HepG2 (cell line): Measurements from ENCODE around the gene VKORC1. TPM values are rescaled to one million over a fixed set of nuclear protein-coding genes. Genes with fewer than 3 reads are reported as not detected.

Experiments used
- ATAC-seq: fragments of 200-7000 bp; cut with Tn5 transposase; 3 replicates; pipeline ENCODE4 v1.9.1; 2020; ENCODE audit warnings: mild to moderate bottlenecking, moderate library complexity
- BruUV-seq: library from RNA; stranded (reverse); fragments of 400-500 nt; replicated peaks from 2 replicates; lab custom pipeline; 2021; lab: Mats Ljungman, UMichigan
- CTCF ChIA-PET: fragments of 300-600 bp; formaldehyde crosslinking; extraction: SDS; loops from one replicate; lab custom pipeline; 2021; ENCODE audit warnings: low total read pairs, inconsistent platforms, low intra/inter-chr PET ratio; lab: Yijun Ruan, JAX
- POLR2A ChIA-PET: fragments of 350-600 bp; sonication (Branson Sonifier 250); formaldehyde crosslinking; loops from one replicate; lab custom pipeline; 2020; ENCODE audit warnings: antibody characterized with exemption, inconsistent platforms; lab: Yijun Ruan, JAX
- DNase-seq: peaks from one replicate; pipeline ENCODE4 v3.0.0-alpha.2; 2015; ENCODE audit warnings: low spot score
- FAIRE-seq: peaks from 3 replicates; lab custom pipeline; 2011; peaks lifted over from hg19 to GRCh38; lab: Jason Lieb, UNC
- H2AFZ ChIP-seq: one replicate; pipeline ENCODE4 v1.6.1; 2011; ENCODE audit warnings: low read length, inconsistent platforms
- H3K27ac ChIP-seq: fragments of 300-600 bp; 3 replicates; pipeline ENCODE4 v1.8.0; 2011; ENCODE audit warnings: mixed run types, mild to moderate bottlenecking, mixed read lengths, low read length, inconsistent platforms; ENCODE audit not compliant: insufficient read depth; ENCODE audit errors: extremely low read length
- H3K27me3 ChIP-seq, 2 experiments: fragments of 200-600 bp in 1 of 2; 2 replicates in 1 of 2; 3 replicates in 1 of 2; pipeline versions ENCODE4 v1.6.0 to v1.8.0; 2011; ENCODE audit warnings: low read length in 2 of 2, mild to moderate bottlenecking in 2 of 2, moderate library complexity in 2 of 2, inconsistent platforms in 1 of 2; ENCODE audit not compliant: insufficient read depth in 2 of 2, control insufficient read depth in 1 of 2
- H3K36me3 ChIP-seq, 2 experiments: fragments of 200-600 bp in 1 of 2; replicated peaks in 1 of 2; 2 replicates in 1 of 2; 3 replicates in 1 of 2; pipeline versions ENCODE4 v1.5.1 to v1.8.0; 2011; ENCODE audit warnings: low read length in 2 of 2, inconsistent platforms in 1 of 2; ENCODE audit not compliant: insufficient read depth in 2 of 2, control insufficient read depth in 1 of 2
- H3K4me1 ChIP-seq: 2 replicates; pipeline ENCODE4 v1.5.1; 2012; ENCODE audit warnings: low read length, inconsistent platforms; ENCODE audit not compliant: insufficient read depth
- H3K4me2 ChIP-seq: 2 replicates; pipeline ENCODE4 v1.6.0; 2011; ENCODE audit warnings: low read depth, low read length, inconsistent platforms
- H3K4me3 ChIP-seq, 3 experiments: fragments of 200-600 bp in 1 of 3; sonication (generic), shearing (Covaris generic) in 1 of 3; replicated peaks in 1 of 3; 2 replicates each; pipeline ENCODE4 v1.5.1; 2011 to 2016; ENCODE audit warnings: low read length in 3 of 3, inconsistent platforms in 2 of 3, low read depth in 2 of 3, mild to moderate bottlenecking in 2 of 3, control low read depth in 1 of 3, mixed read lengths in 1 of 3; ENCODE audit not compliant: insufficient read depth in 1 of 3
- H3K79me2 ChIP-seq: one replicate; pipeline ENCODE4 v1.6.1; 2011; ENCODE audit warnings: low read length, inconsistent platforms; ENCODE audit not compliant: insufficient read depth
- H3K9ac ChIP-seq: 2 replicates; pipeline ENCODE4 v1.6.0; 2011; ENCODE audit warnings: mild to moderate bottlenecking, low read depth, low read length, inconsistent platforms; ENCODE audit not compliant: insufficient read depth
- H3K9me3 ChIP-seq: 2 replicates; pipeline ENCODE4 v1.5.1; 2012; ENCODE audit warnings: mild to moderate bottlenecking, low read length
- H4K20me1 ChIP-seq: 2 replicates; pipeline ENCODE4 v1.6.0; 2011; ENCODE audit warnings: inconsistent platforms, mild to moderate bottlenecking, low read length, moderate library complexity; ENCODE audit not compliant: insufficient read depth
- ARNT2 ChIP-seq: sonication (generic); formaldehyde crosslinking; IDR thresholded peaks from 2 replicates; pipeline ENCODE4 v1.8.0; 2022; ENCODE audit warnings: mild to moderate bottlenecking, low read depth, missing genetic modification reagents, moderate library complexity
- ATF7 ChIP-seq, 2 experiments: fragments of 450-650 bp in 1 of 2; sonication (generic) in 1 of 2; formaldehyde crosslinking in 1 of 2; IDR thresholded peaks; 2 replicates each; pipeline versions ENCODE4 v1.4.0 to v1.6.1; 2016 to 2020; ENCODE audit warnings: antibody characterized with exemption in 1 of 2, mild to moderate bottlenecking in 1 of 2, missing genetic modification reagents in 1 of 2
- CREB1 ChIP-seq, 2 experiments: fragments of 450-650 bp in 1 of 2; IDR thresholded peaks; 2 replicates each; pipeline ENCODE4 v1.6.1; 2016 to 2017; ENCODE audit warnings: control low read depth in 1 of 2, mild to moderate bottlenecking in 1 of 2, missing compliant biosample characterization in 1 of 2, missing genetic modification characterization in 1 of 2
- ETV5 ChIP-seq: IDR thresholded peaks from 2 replicates; pipeline ENCODE4 v1.6.1; 2018; ENCODE audit warnings: missing biosample characterization, missing genetic modification reagents, inconsistent platforms, borderline replicate concordance
- FOXA3 ChIP-seq: IDR thresholded peaks from 2 replicates; pipeline ENCODE4 v1.6.1; 2016; ENCODE audit warnings: missing genetic modification reagents, missing compliant biosample characterization
- GPBP1L1 ChIP-seq: sonication (generic); formaldehyde crosslinking; IDR thresholded peaks from 2 replicates; pipeline ENCODE4 v1.5.0; 2020; ENCODE audit warnings: mild to moderate bottlenecking, missing genetic modification reagents
- GPN1 ChIP-seq: sonication (generic); formaldehyde crosslinking; IDR thresholded peaks from 2 replicates; pipeline ENCODE4 v1.5.1; 2020; ENCODE audit warnings: missing genetic modification reagents, borderline replicate concordance
- SRF ChIP-seq: IDR thresholded peaks from 2 replicates; pipeline ENCODE4 v1.6.1; 2011; ENCODE audit warnings: mild to moderate bottlenecking, low read depth, low read length, moderate library complexity
- TOPORS ChIP-seq: sonication (generic); formaldehyde crosslinking; IDR thresholded peaks from 2 replicates; pipeline ENCODE4 v1.8.0; 2023; ENCODE audit warnings: mild to moderate bottlenecking, missing genetic modification reagents
- ZNF570 ChIP-seq: sonication (generic); formaldehyde crosslinking; IDR thresholded peaks from 2 replicates; pipeline ENCODE4 v1.4.0; 2020; ENCODE audit warnings: mild to moderate bottlenecking, missing genetic modification reagents, borderline replicate concordance
- ZNF710 ChIP-seq: sonication (generic); formaldehyde crosslinking; IDR thresholded peaks from 2 replicates; pipeline ENCODE4 v1.5.0; 2020; ENCODE audit warnings: mild to moderate bottlenecking, missing genetic modification reagents, borderline replicate concordance
- ZNF737 ChIP-seq: sonication (generic); formaldehyde crosslinking; IDR thresholded peaks from 2 replicates; pipeline ENCODE4 v1.5.0; 2020; ENCODE audit warnings: missing genetic modification reagents, mild to moderate bottlenecking, borderline replicate concordance
- ZNF746 ChIP-seq: sonication (generic); formaldehyde crosslinking; IDR thresholded peaks from 2 replicates; pipeline ENCODE4 v1.8.0; 2022; ENCODE audit warnings: mild to moderate bottlenecking, missing genetic modification reagents
- WGBS: methylation state at CpG from one replicate; pipeline ENCODE4 v1.1.6; 2017; ENCODE audit warnings: low lambda C conversion rate; 5-methylcytosine and 5-hydroxymethylcytosine counted together
- in situ Hi-C: cut with HindIII; loops from 2 replicates; pipeline ENCODE4 v1.10.0; 2017; ENCODE audit warnings: low pct_unique_long_range_greater_than_20kb; ENCODE audit not compliant: extremely low pct_ligation_motif_present
- intact Hi-C: fragments of 100-400 bp; cut with micrococcal nuclease; formaldehyde crosslinking; loops from one replicate; pipeline ENCODE4 v1.10.0; 2022; ENCODE audit not compliant: unreplicated experiment
- polyA plus RNA-seq, 8 experiments: library from polyadenylated mRNA; depleted of rRNA in 3 of 8; stranded (reverse) in 7 of 8; unstranded in 1 of 8; fragments of >200 nt; fragmentation: Illumina TruSeq in 4 of 8; extraction: Trizol in 4 of 8; gene quantifications; 2 replicates each; pipeline versions ENCODE4 v1.2.1 to v1.2.3, GENCODE V29; 2011 to 2016; ENCODE audit warnings: low read depth in 4 of 8, missing spikeins in 1 of 8, mixed read lengths in 1 of 8; ENCODE audit not compliant: insufficient read depth in 1 of 8
- total RNA-seq, 5 experiments: library from RNA; depleted of rRNA; stranded (reverse); fragments of >200 nt; fragmentation: Illumina TruSeq; extraction: Trizol; gene quantifications; 2 replicates each; pipeline ENCODE4 v1.2.3, GENCODE V29; 2016; ENCODE audit warnings: low read depth in 1 of 5

VKORC1 gene
- total and polyA plus RNA-seq, 2 of the 13 experiments (the other 11 are each of a cell fraction or from before 2014, with no cell fraction given), result 141 to 615 TPM

- in situ Hi-C loops (no loop called here), intact Hi-C loops (no loop called here)
- CTCF ChIA-PET, result no interaction called here
- H3K27me3 ChIP-seq, result no peaks in the 10 kb centered on the region; a peak in 1 of 5 replicates
- H3K79me2 ChIP-seq, result no peaks in the 10 kb centered on the region
- no peak overlapping the region for H3K4me3 ChIP-seq
- H3K9ac ChIP-seq, result no peak overlapping the region
- H3K9me3 ChIP-seq, result no peaks in the 10 kb centered on the region
- no TSS peak for BruUV-seq
- no peak overlapping the region for H2AFZ ChIP-seq
- peaks cover 19% of the 10 kb centered on the region for H3K4me1 ChIP-seq
- DNase-seq (no peak), FAIRE-seq (no peak), ATAC-seq (no peak)
- H4K20me1 ChIP-seq, result no peaks in the 10 kb centered on the region
- H3K27ac ChIP-seq, result no peak overlapping the region
- peak; percentile 81 for TF ChIP-seq ATF7 (IDR thresholded peaks at IDR 0.05)
- TF ChIP-seq ATF7 (CRISPR knock-in tag; IDR thresholded peaks at IDR 0.05), result no peak
- TF ChIP-seq CREB1 (IDR thresholded peaks at IDR 0.05), result peak; percentile 72
- TF ChIP-seq CREB1 (CRISPR knock-in tag; IDR thresholded peaks at IDR 0.05), result no peak
- no peak for TF ChIP-seq TOPORS (CRISPR knock-in tag)
- 93% methylated on average over 4 of the region's 10 CpGs for WGBS
- peaks cover 17 to 18% of the 10 kb centered on the region in 2 experiments; a peak in 4 of 5 replicates for H3K36me3 ChIP-seq
- H3K4me2 ChIP-seq, result no peak overlapping the region
- POLR2A ChIA-PET, result interaction anchor here (1.1 to 4.2 kb wide), 3 partner anchors 9 to 13 kb away, joined by 3 to 17 read pairs (median 5); partner anchors contain the start of gene KAT8
Measured at GRCh38 chr16:31130336-31130891, 35.8 kb upstream of the VKORC1 start.

GRCh38 chr16:31129568-31130335 is 35.2 kb upstream of the VKORC1 start:
- FAIRE-seq, result no peak
- no peaks in the 10 kb centered on the region for H3K79me2 ChIP-seq
- H4K20me1 ChIP-seq, result no peaks in the 10 kb centered on the region
- no peak overlapping the region for H2AFZ ChIP-seq
- H3K27ac ChIP-seq, result no peak overlapping the region
- H3K27me3 ChIP-seq, result no peaks in the 10 kb centered on the region
- BruUV-seq, result no TSS peak
- peaks cover 12% of the 10 kb centered on the region for H3K4me1 ChIP-seq
- ChIA-PET POLR2A (interaction anchor here (0.5 to 4.2 kb wide), 4 partner anchors 10 to 15 kb away, joined by 3 to 17 read pairs (median 4); partner anchors contain the start of gene KAT8), CTCF (no interaction called here)
- no peak overlapping the region for H3K4me2 ChIP-seq
- ATAC-seq, result no peak
- no peak for DNase-seq
- H3K36me3 ChIP-seq, result peaks cover 17 to 18% of the 10 kb centered on the region in 2 experiments; a peak in 4 of 5 replicates
- intact Hi-C loops (no loop called here), in situ Hi-C loops (no loop called here)
- H3K4me3 ChIP-seq, result no peak overlapping the region
- H3K9ac ChIP-seq, result no peak overlapping the region
- no peaks in the 10 kb centered on the region for H3K9me3 ChIP-seq
- 91% methylated on average over 26 of the region's 29 CpGs for WGBS
- TF ChIP-seq ETV5 (no peak), GPBP1L1 (no peak), ZNF710 (CRISPR knock-in tag) (no peak), ARNT2 (CRISPR knock-in tag) (no peak), ZNF737 (CRISPR knock-in tag) (no peak), SRF (no peak), FOXA3 (CRISPR knock-in tag) (no peak), GPN1 (CRISPR knock-in tag) (no peak), ZNF570 (no peak), ZNF746 (CRISPR knock-in tag) (no peak)
